Neural cell (in vitro differentiated cells): Measurements from ENCODE around the gene RSF1. TPM values are rescaled to one million over a fixed set of nuclear protein-coding genes. Genes with fewer than 3 reads are reported as not detected.

Experiments
- H2AFZ ChIP-seq: fragments of 200-600, 300-800 bp; sonication (generic), shearing (Covaris generic); 2 replicates; pipeline ENCODE4 v1.6.0; 2014; ENCODE audit warnings: low read depth, mild to moderate bottlenecking, antibody characterized with exemption, low read length, moderate library complexity
- H3F3A ChIP-seq: fragments of 200-600 bp; shearing (Covaris generic); 2 replicates; pipeline ENCODE4 v1.6.1; 2016; ENCODE audit warnings: mild to moderate bottlenecking, moderate library complexity, mixed read lengths, antibody characterized with exemption, low read length; ENCODE audit not compliant: insufficient read depth, poor library complexity, severe bottlenecking
- H3K27ac ChIP-seq: fragments of 200-600, 300-800 bp; sonication (generic), shearing (Covaris generic); 2 replicates; pipeline ENCODE4 v1.5.1; 2014; ENCODE audit warnings: mild to moderate bottlenecking, low read length, moderate library complexity
- H3K27me3 ChIP-seq: fragments of 300-800, 200-600 bp; sonication (generic), shearing (Covaris generic); 2 replicates; pipeline ENCODE4 v1.6.0; 2014; ENCODE audit warnings: mild to moderate bottlenecking, low read depth, low read length, moderate library complexity; ENCODE audit not compliant: insufficient read depth
- H3K36me3 ChIP-seq: fragments of 300-800, 200-600 bp; sonication (generic), shearing (Covaris generic); 2 replicates; pipeline ENCODE4 v1.5.1; 2014; ENCODE audit warnings: mild to moderate bottlenecking, antibody characterized with exemption, low read length, moderate library complexity; ENCODE audit not compliant: insufficient read depth
- H3K4me2 ChIP-seq: fragments of 300-800, 200-600 bp; sonication (generic), shearing (Covaris generic); 2 replicates; pipeline ENCODE4 v1.6.0; 2014; ENCODE audit warnings: mild to moderate bottlenecking, low read length
- H3K4me3 ChIP-seq: fragments of 300-800, 200-600 bp; sonication (generic), shearing (Covaris generic); 2 replicates; pipeline ENCODE4 v1.5.1; 2014; ENCODE audit warnings: mild to moderate bottlenecking, low read length, moderate library complexity
- H3K79me2 ChIP-seq: fragments of 200-600 bp; shearing (Covaris generic); replicated peaks from 2 replicates; pipeline ENCODE4 v1.6.0; 2014; ENCODE audit warnings: mild to moderate bottlenecking, low read length, moderate library complexity; ENCODE audit not compliant: insufficient read depth
- H3K9ac ChIP-seq: fragments of 300-800, 200-600 bp; sonication (generic), shearing (Covaris generic); 2 replicates; pipeline ENCODE4 v1.6.1; 2016; ENCODE audit warnings: mild to moderate bottlenecking, low read length, mixed read lengths
- H3K9me2 ChIP-seq: fragments of 200-600 bp; shearing (Covaris generic); 2 replicates; pipeline ENCODE4 v1.6.1; 2016; ENCODE audit warnings: mild to moderate bottlenecking, low read length, mixed read lengths; ENCODE audit not compliant: insufficient read depth
- H3K9me3 ChIP-seq: fragments of 200-600, 300-800 bp; sonication (generic), shearing (Covaris generic); 2 replicates; pipeline ENCODE4 v1.6.1; 2016; ENCODE audit warnings: mild to moderate bottlenecking, mixed run types, low read length, moderate library complexity, mixed read lengths
- H4K20me1 ChIP-seq: fragments of 200-600 bp; shearing (Covaris generic); 2 replicates; pipeline ENCODE4 v1.6.1; 2016; ENCODE audit warnings: mild to moderate bottlenecking, mixed run types; ENCODE audit not compliant: insufficient read depth
- CTCF ChIP-seq: fragments of 450-650 bp; IDR thresholded peaks from 2 replicates; pipeline ENCODE4 v1.5.1; 2014; ENCODE audit warnings: antibody characterized with exemption, mild to moderate bottlenecking, moderate library complexity; ENCODE audit not compliant: poor library complexity, severe bottlenecking
- EP300 ChIP-seq: fragments of 450-650 bp; conservative IDR thresholded peaks from 2 replicates; pipeline ENCODE4 v1.6.1; 2014; ENCODE audit warnings: antibody characterized with exemption, mild to moderate bottlenecking, moderate library complexity; ENCODE audit not compliant: poor library complexity, severe bottlenecking
- EZH2 ChIP-seq: fragments of 200-600, 300-800 bp; shearing (Covaris generic), sonication (generic); IDR thresholded peaks from 2 replicates; pipeline ENCODE4 v1.6.1; 2014; ENCODE audit warnings: antibody characterized with exemption, low read length, borderline replicate concordance, mild to moderate bottlenecking; ENCODE audit not compliant: insufficient read depth, poor library complexity, severe bottlenecking
- MXI1 ChIP-seq: fragments of 450-650 bp; conservative IDR thresholded peaks from 2 replicates; pipeline ENCODE4 v1.6.1; 2014; ENCODE audit warnings: antibody characterized with exemption, mild to moderate bottlenecking; ENCODE audit not compliant: poor library complexity, severe bottlenecking
- POLR2AphosphoS5 ChIP-seq: IDR thresholded peaks from 2 replicates; pipeline ENCODE4 v1.6.1; 2012
- RAD21 ChIP-seq: fragments of 450-650 bp; conservative IDR thresholded peaks from 2 replicates; pipeline ENCODE4 v1.6.1; 2014; ENCODE audit warnings: antibody characterized with exemption, mild to moderate bottlenecking, moderate library complexity
- REST ChIP-seq: IDR thresholded peaks from 2 replicates; pipeline ENCODE4 v1.6.1; 2012; ENCODE audit warnings: borderline replicate concordance
- SMC3 ChIP-seq: fragments of 450-650 bp; conservative IDR thresholded peaks from 2 replicates; pipeline ENCODE4 v1.6.1; 2014; ENCODE audit warnings: antibody characterized with exemption, mild to moderate bottlenecking, moderate library complexity; ENCODE audit not compliant: poor library complexity
- TAF1 ChIP-seq: IDR thresholded peaks from 2 replicates; pipeline ENCODE4 v1.6.1; 2012; ENCODE audit warnings: low read depth
- polyA plus RNA-seq: library from polyadenylated mRNA; depleted of rRNA; stranded (reverse); fragments of >200 nt; gene quantifications from 2 replicates; pipeline ENCODE4 v1.2.3, GENCODE V29; 2014

RSF1 gene
- polyA plus RNA-seq, 1 donor from 2014 or later, result 19.1 TPM

- Histone ChIP-seq H3K79me2 (peaks cover 26% of the 10 kb centered on the region), H3K9me2 (no peaks in the 10 kb centered on the region), H3K4me3 (no peak overlapping the region), H3K4me2 (no peak overlapping the region), H3K27ac (no peak overlapping the region), H3F3A (no peaks in the 10 kb centered on the region), H2AFZ (no peak overlapping the region), H3K27me3 (no peaks in the 10 kb centered on the region), H3K9me3 (no peaks in the 10 kb centered on the region), H3K9ac (no peak overlapping the region), H4K20me1 (no peaks in the 10 kb centered on the region), H3K36me3 (no peaks in the 10 kb centered on the region)
- TF ChIP-seq CTCF (no peak), REST (no peak), SMC3 (no peak), MXI1 (no peak), POLR2AphosphoS5 (no peak), EP300 (no peak), RAD21 (no peak), EZH2 (no peak), TAF1 (no peak)
Measured at GRCh38 chr11:77747381-77747969, 73.0 kb downstream of the RSF1 start.

DNA sequence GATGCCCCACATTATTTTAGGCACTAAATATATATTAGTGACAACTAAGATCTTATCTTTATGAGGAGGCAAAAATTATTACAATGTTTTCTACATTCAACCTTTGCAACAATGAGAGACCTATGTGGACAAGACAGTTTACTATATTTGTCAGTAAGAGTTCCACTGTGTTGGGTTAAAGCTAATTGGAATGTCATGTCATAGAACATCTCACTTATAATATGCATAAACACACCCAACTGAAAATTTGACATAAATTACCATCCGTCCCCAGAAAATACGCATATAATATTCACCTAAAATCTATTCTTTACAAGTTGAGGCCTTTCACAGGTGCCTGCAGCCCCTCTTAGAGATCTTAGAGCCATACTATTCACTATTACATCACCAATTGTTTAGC lies 84.0 kb downstream of the RSF1 start:
- Histone ChIP-seq H3K9me2 (no peaks in the 10 kb centered on the region), H3K9me3 (no peaks in the 10 kb centered on the region), H3K4me3 (no peak overlapping the region), H3K27ac (no peak overlapping the region), H3K79me2 (no peaks in the 10 kb centered on the region), H3K27me3 (no peaks in the 10 kb centered on the region), H4K20me1 (no peaks in the 10 kb centered on the region), H2AFZ (no peak overlapping the region), H3K9ac (no peak overlapping the region), H3F3A (no peaks in the 10 kb centered on the region), H3K36me3 (peaks cover 4% of the 10 kb centered on the region), H3K4me2 (no peak overlapping the region)
- TF ChIP-seq SMC3 (no peak), CTCF (no peak), EP300 (no peak), MXI1 (no peak), POLR2AphosphoS5 (no peak), RAD21 (no peak), EZH2 (no peak), TAF1 (no peak), REST (no peak)
